HCT116 (cell line): ENCODE measurements around the gene ATG101.

ENCODE experiments used
- EZH2phosphoT487 ChIP-seq: fragments of 200-600 bp; IDR thresholded peaks from 2 replicates; pipeline ENCODE4 v1.6.1; 2018; ENCODE audit warnings: antibody characterized with exemption, borderline replicate concordance
- POLR2A ChIP-seq: IDR thresholded peaks from 2 replicates; pipeline ENCODE4 v1.7.0; 2011; ENCODE audit warnings: borderline replicate concordance; ENCODE audit not compliant: insufficient read depth, insufficient read length; ENCODE audit errors: extremely low read depth
- POLR2AphosphoS5 ChIP-seq: IDR thresholded peaks from 2 replicates; pipeline ENCODE4 v1.6.1; 2011; ENCODE audit warnings: mild to moderate bottlenecking, low read depth, low read length, moderate library complexity
- RAD21 ChIP-seq: IDR thresholded peaks from 2 replicates; pipeline ENCODE4 v1.6.1; 2012; ENCODE audit warnings: low read depth, mild to moderate bottlenecking
- SIN3A ChIP-seq: IDR thresholded peaks from 2 replicates; pipeline ENCODE4 v1.6.1; 2012; ENCODE audit warnings: low read depth
- SP1 ChIP-seq: IDR thresholded peaks from 2 replicates; pipeline ENCODE4 v1.6.1; 2012; ENCODE audit warnings: low read depth
- TF ChIP-seq, protein P1 (sequence below), 3 experiments: fragments of 200-600 bp in 1 of 3; sonication (generic) in 1 of 3; IDR thresholded peaks in 2 of 3; conservative IDR thresholded peaks in 1 of 3; 2 replicates each; pipeline ENCODE4 v1.5.1; 2012 to 2017; ENCODE audit warnings: low read depth in 2 of 3, low read length in 2 of 3, antibody characterized with exemption in 1 of 3, borderline replicate concordance in 1 of 3, control low read depth in 1 of 3, mild to moderate bottlenecking in 1 of 3, mixed read lengths in 1 of 3, mixed run types in 1 of 3, moderate library complexity in 1 of 3; ENCODE audit not compliant: insufficient read depth in 1 of 3
- TF ChIP-seq, protein P2 (sequence below): IDR thresholded peaks from 2 replicates; pipeline ENCODE4 v1.6.1; 2012; ENCODE audit warnings: low read depth

DNA sequence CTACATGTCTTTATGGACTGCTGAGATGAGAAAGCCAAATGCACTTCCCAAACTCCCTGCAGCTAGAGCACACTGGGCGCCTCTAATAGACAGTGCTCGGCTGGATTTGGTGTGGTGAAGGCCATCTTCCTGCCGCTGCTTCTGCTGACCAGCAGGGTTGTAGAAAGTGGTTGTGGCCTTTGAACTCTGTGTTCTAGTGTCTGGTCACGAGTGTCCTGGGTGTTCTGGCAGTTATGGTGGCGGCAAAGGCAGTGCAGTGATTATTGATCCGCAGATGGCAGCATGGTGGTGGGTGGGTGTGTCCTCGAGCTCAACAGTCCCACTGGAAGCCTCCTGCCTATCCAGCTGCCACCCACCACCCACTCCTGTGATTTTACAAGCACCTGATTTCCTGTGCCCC lies 53.1 kb downstream of the ATG101 start:
- TF ChIP-seq RAD21, result no peak
- TF ChIP-seq, protein P1, sequence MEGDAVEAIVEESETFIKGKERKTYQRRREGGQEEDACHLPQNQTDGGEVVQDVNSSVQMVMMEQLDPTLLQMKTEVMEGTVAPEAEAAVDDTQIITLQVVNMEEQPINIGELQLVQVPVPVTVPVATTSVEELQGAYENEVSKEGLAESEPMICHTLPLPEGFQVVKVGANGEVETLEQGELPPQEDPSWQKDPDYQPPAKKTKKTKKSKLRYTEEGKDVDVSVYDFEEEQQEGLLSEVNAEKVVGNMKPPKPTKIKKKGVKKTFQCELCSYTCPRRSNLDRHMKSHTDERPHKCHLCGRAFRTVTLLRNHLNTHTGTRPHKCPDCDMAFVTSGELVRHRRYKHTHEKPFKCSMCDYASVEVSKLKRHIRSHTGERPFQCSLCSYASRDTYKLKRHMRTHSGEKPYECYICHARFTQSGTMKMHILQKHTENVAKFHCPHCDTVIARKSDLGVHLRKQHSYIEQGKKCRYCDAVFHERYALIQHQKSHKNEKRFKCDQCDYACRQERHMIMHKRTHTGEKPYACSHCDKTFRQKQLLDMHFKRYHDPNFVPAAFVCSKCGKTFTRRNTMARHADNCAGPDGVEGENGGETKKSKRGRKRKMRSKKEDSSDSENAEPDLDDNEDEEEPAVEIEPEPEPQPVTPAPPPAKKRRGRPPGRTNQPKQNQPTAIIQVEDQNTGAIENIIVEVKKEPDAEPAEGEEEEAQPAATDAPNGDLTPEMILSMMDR (IDR thresholded peaks at IDR 0.05 in 2 of 3, conservative IDR thresholded peaks at IDR 0.05 in 1 of 3; ENCODE audit: borderline replicate concordance in 1 of 3, insufficient read depth in 1 of 3, low read depth in 2 of 3, low read length in 2 of 3), result no peak
- no peak for TF ChIP-seq EZH2phosphoT487
- TF ChIP-seq, protein P2, sequence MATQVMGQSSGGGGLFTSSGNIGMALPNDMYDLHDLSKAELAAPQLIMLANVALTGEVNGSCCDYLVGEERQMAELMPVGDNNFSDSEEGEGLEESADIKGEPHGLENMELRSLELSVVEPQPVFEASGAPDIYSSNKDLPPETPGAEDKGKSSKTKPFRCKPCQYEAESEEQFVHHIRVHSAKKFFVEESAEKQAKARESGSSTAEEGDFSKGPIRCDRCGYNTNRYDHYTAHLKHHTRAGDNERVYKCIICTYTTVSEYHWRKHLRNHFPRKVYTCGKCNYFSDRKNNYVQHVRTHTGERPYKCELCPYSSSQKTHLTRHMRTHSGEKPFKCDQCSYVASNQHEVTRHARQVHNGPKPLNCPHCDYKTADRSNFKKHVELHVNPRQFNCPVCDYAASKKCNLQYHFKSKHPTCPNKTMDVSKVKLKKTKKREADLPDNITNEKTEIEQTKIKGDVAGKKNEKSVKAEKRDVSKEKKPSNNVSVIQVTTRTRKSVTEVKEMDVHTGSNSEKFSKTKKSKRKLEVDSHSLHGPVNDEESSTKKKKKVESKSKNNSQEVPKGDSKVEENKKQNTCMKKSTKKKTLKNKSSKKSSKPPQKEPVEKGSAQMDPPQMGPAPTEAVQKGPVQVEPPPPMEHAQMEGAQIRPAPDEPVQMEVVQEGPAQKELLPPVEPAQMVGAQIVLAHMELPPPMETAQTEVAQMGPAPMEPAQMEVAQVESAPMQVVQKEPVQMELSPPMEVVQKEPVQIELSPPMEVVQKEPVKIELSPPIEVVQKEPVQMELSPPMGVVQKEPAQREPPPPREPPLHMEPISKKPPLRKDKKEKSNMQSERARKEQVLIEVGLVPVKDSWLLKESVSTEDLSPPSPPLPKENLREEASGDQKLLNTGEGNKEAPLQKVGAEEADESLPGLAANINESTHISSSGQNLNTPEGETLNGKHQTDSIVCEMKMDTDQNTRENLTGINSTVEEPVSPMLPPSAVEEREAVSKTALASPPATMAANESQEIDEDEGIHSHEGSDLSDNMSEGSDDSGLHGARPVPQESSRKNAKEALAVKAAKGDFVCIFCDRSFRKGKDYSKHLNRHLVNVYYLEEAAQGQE, result no peak
- no peak for TF ChIP-seq POLR2AphosphoS5
- TF ChIP-seq POLR2A, result no peak
- TF ChIP-seq SP1, result no peak
- TF ChIP-seq SIN3A, result no peak
